H9 (cell line): ENCODE measurements around the gene TXNRD1. TPM values are rescaled to one million over a fixed set of nuclear protein-coding genes. Genes with fewer than 3 reads are reported as not detected.

Experiments
- DNase-seq: peaks from one replicate; pipeline ENCODE4 v3.0.0-alpha.2; 2017
- H2AFZ ChIP-seq: one replicate; pipeline ENCODE4 v1.6.1; 2013; ENCODE audit warnings: mild to moderate bottlenecking, low read length, control low read depth, moderate library complexity
- H2AK5ac ChIP-seq: 2 replicates; pipeline ENCODE4 v1.6.1; 2013; ENCODE audit warnings: low read length, control low read depth, mixed read lengths; ENCODE audit not compliant: insufficient read length
- H2BK120ac ChIP-seq: one replicate; pipeline ENCODE4 v1.6.1; 2013; ENCODE audit warnings: low read depth, mild to moderate bottlenecking, low read length, control low read depth, inconsistent platforms; ENCODE audit not compliant: poor library complexity, severe bottlenecking
- H2BK12ac ChIP-seq: 2 replicates; pipeline ENCODE4 v1.6.1; 2013; ENCODE audit warnings: low read length, control low read depth, mixed read lengths, low read depth; ENCODE audit not compliant: insufficient read length
- H2BK15ac ChIP-seq: 2 replicates; pipeline ENCODE4 v1.6.1; 2013; ENCODE audit warnings: low read depth, low read length, control low read depth
- H2BK20ac ChIP-seq: one replicate; pipeline ENCODE4 v1.6.1; 2013; ENCODE audit warnings: low read depth, mild to moderate bottlenecking, low read length, control low read depth, inconsistent platforms; ENCODE audit not compliant: poor library complexity, severe bottlenecking
- H2BK5ac ChIP-seq: 2 replicates; pipeline ENCODE4 v1.6.1; 2013; ENCODE audit warnings: low read length, control low read depth, mixed read lengths; ENCODE audit not compliant: insufficient read length
- H3K14ac ChIP-seq: 2 replicates; pipeline ENCODE4 v1.6.1; 2013; ENCODE audit warnings: low read length, control low read depth; ENCODE audit not compliant: insufficient read depth
- H3K18ac ChIP-seq: 2 replicates; pipeline ENCODE4 v1.6.1; 2013; ENCODE audit warnings: low read depth, mild to moderate bottlenecking, mixed read lengths, low read length, control low read depth; ENCODE audit not compliant: insufficient read length
- H3K23ac ChIP-seq: 2 replicates; pipeline ENCODE4 v1.6.1; 2013; ENCODE audit warnings: low read length, control low read depth, mixed read lengths, low read depth; ENCODE audit not compliant: insufficient read length
- H3K23me2 ChIP-seq: 2 replicates; pipeline ENCODE4 v1.6.1; 2013; ENCODE audit warnings: low read depth, mild to moderate bottlenecking, mixed read lengths, low read length, control low read depth; ENCODE audit not compliant: insufficient read length, poor library complexity, severe bottlenecking
- H3K27ac ChIP-seq: 2 replicates; pipeline ENCODE4 v1.5.1; 2013; ENCODE audit warnings: low read length, control low read depth, mixed read lengths, low read depth; ENCODE audit not compliant: insufficient read length
- H3K27me3 ChIP-seq: 2 replicates; pipeline ENCODE4 v1.6.1; 2013; ENCODE audit warnings: low read length, control low read depth, inconsistent platforms; ENCODE audit not compliant: insufficient read depth
- H3K4ac ChIP-seq: 2 replicates; pipeline ENCODE4 v1.6.1; 2013; ENCODE audit warnings: low read depth, mild to moderate bottlenecking, control low read depth, inconsistent platforms, low read length, moderate library complexity
- H3K4me1 ChIP-seq: 2 replicates; pipeline ENCODE4 v1.6.1; 2013; ENCODE audit warnings: low read length, control low read depth, inconsistent platforms; ENCODE audit not compliant: insufficient read depth
- H3K4me2 ChIP-seq: 2 replicates; pipeline ENCODE4 v1.6.1; 2013; ENCODE audit warnings: low read length, control low read depth, mixed read lengths; ENCODE audit not compliant: insufficient read length, insufficient read depth
- H3K56ac ChIP-seq: 2 replicates; pipeline ENCODE4 v1.6.1; 2013; ENCODE audit warnings: low read depth, mild to moderate bottlenecking, mixed read lengths, low read length, control low read depth; ENCODE audit not compliant: insufficient read length
- H3K79me1 ChIP-seq: 2 replicates; pipeline ENCODE4 v1.6.1; 2013; ENCODE audit warnings: low read depth, mild to moderate bottlenecking, moderate library complexity, low read length, control low read depth, inconsistent platforms; ENCODE audit not compliant: insufficient read depth, poor library complexity, severe bottlenecking
- H3K79me2 ChIP-seq: 2 replicates; pipeline ENCODE4 v1.6.1; 2013; ENCODE audit warnings: low read length, control low read depth, inconsistent platforms; ENCODE audit not compliant: insufficient read depth
- H3K9ac ChIP-seq: 2 replicates; pipeline ENCODE4 v1.6.1; 2013; ENCODE audit warnings: low read length, control low read depth, mixed read lengths; ENCODE audit not compliant: insufficient read length; ENCODE audit errors: extremely low read depth
- H3K9me3 ChIP-seq: one replicate; pipeline ENCODE4 v1.6.1; 2013; ENCODE audit warnings: low read depth, low read length, inconsistent platforms; ENCODE audit not compliant: control insufficient read depth
- H3T11ph ChIP-seq: one replicate; pipeline ENCODE4 v1.6.1; 2013; ENCODE audit warnings: mild to moderate bottlenecking, low read length, control low read depth, inconsistent platforms
- H4K20me1 ChIP-seq: one replicate; pipeline ENCODE4 v1.6.1; 2013; ENCODE audit not compliant: control insufficient read depth, insufficient read length, insufficient read depth
- H4K5ac ChIP-seq: 2 replicates; pipeline ENCODE4 v1.6.1; 2013; ENCODE audit warnings: low read depth, mild to moderate bottlenecking, mixed read lengths, low read length, control low read depth; ENCODE audit not compliant: insufficient read length
- H4K8ac ChIP-seq: replicated peaks from 2 replicates; pipeline ENCODE4 v1.6.1; 2013; ENCODE audit warnings: low read length, control low read depth, mixed read lengths, low read depth; ENCODE audit not compliant: insufficient read length
- H4K91ac ChIP-seq: 2 replicates; pipeline ENCODE4 v1.6.1; 2013; ENCODE audit warnings: low read depth, mild to moderate bottlenecking, moderate library complexity, mixed read lengths, low read length, control low read depth; ENCODE audit not compliant: insufficient read length
- H3K27ac Mint-ChIP-seq, 3 experiments: 2 replicates in 2 of 3; 3 replicates in 1 of 3; pipeline ENCODE4 v1.8.0; 2020 to 2021; ENCODE audit warnings: mixed read lengths in 3 of 3, mild to moderate bottlenecking in 1 of 3, moderate library complexity in 1 of 3
- H3K27me3 Mint-ChIP-seq: 2 replicates; pipeline ENCODE4 v1.8.0; 2021; ENCODE audit warnings: low read depth, mild to moderate bottlenecking, moderate library complexity, mixed read lengths
- H3K36me3 Mint-ChIP-seq, 3 experiments: 2 replicates in 2 of 3; 3 replicates in 1 of 3; pipeline ENCODE4 v1.8.0; 2020 to 2021; ENCODE audit warnings: low read depth in 3 of 3, mixed read lengths in 3 of 3; ENCODE audit not compliant: insufficient read depth in 1 of 3
- H3K4me1 Mint-ChIP-seq, 2 experiments: 2 replicates each; pipeline ENCODE4 v1.8.0; 2020; ENCODE audit warnings: mixed read lengths in 2 of 2
- H3K4me3 Mint-ChIP-seq, 2 experiments: 2 replicates in 1 of 2; 3 replicates in 1 of 2; pipeline ENCODE4 v1.8.0; 2020 to 2021; ENCODE audit warnings: mild to moderate bottlenecking in 2 of 2, mixed read lengths in 2 of 2, moderate library complexity in 1 of 2
- H3K9me3 Mint-ChIP-seq, 2 experiments: 2 replicates in 1 of 2; 3 replicates in 1 of 2; pipeline ENCODE4 v1.8.0; 2020; ENCODE audit warnings: mild to moderate bottlenecking in 2 of 2, mixed read lengths in 2 of 2, moderate library complexity in 1 of 2
- WGBS: extraction: QIAGEN DNeasy Blood & Tissue Kit; methylation state at CpG from one replicate; pipeline ENCODE4 v1.1.7; 2013; ENCODE audit warnings: missing lambda C conversion rate, low lambda C conversion rate, mixed read lengths; ENCODE audit not compliant: insufficient read length; ENCODE audit errors: extremely low coverage; 5-methylcytosine and 5-hydroxymethylcytosine counted together
- total RNA-seq: library from RNA; stranded (reverse); gene quantifications from 2 replicates; pipeline ENCODE4 v1.2.1, GENCODE V29; 2021
- TF ChIP-seq, protein P1 (sequence below): fragments of 200-600 bp; sonication (generic); conservative IDR thresholded peaks from 3 replicates; pipeline ENCODE4 v1.8.0; 2021; ENCODE audit warnings: antibody characterized with exemption, mild to moderate bottlenecking

TXNRD1 gene
- total RNA-seq, 1 experiment from 2014 or later = 100 TPM

DNA sequence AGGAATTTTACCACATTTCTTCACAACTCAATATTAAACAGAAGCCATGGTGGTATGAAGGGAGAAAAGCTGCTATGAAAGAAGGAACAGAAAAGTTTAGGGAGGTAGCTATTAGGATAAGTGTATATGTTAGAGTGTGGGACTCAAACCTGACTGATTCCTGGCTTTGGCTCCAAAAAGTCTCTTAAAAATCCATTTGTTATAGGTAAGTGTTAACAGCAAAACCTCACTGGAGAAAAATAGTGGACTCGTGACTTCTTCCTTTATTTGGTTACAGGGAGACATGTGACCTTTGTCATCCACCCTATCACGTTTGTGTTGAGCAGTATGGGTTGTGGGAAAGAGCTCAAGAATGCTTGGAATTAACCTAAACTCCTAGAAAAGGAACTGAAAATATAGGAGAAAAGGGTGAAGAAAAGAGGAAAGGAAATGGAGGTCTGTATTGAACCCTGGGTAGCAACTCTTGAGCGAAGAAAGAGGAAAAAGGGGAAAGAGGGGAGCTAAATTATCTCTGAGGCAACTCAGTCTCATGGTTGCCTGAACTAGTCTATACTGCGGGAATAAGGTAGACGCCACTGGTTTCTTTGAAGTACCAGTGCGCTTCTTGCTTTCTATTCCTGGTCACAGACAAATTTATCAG, 84.4 kb downstream of the TXNRD1 start:
- no peak overlapping the region for H3K56ac ChIP-seq
- peaks cover 3% of the 10 kb centered on the region for H3K23me2 ChIP-seq
- H3K9me3 ChIP-seq = no peaks in the 10 kb centered on the region
- H2BK20ac ChIP-seq = no peak overlapping the region
- no peak overlapping the region for H2BK12ac ChIP-seq
- no peak overlapping the region for H2AFZ ChIP-seq
- no CpG with 5 or more reads among the region's 6 CpGs for WGBS
- no peak overlapping the region for H3K4ac ChIP-seq
- H3K4me1 Mint-ChIP-seq = peaks cover 31 to 35% of the 10 kb centered on the region in 2 experiments
- H3K79me2 ChIP-seq = peaks cover 20% of the 10 kb centered on the region
- H3T11ph ChIP-seq = no peak overlapping the region
- H2BK5ac ChIP-seq = no peak overlapping the region
- H3K27ac Mint-ChIP-seq = peak overlapping the region in 2 of 3 experiments; percentile 7 to 26; a peak in 2 of 7 replicates
- no peaks in the 10 kb centered on the region for H3K27me3 Mint-ChIP-seq
- no peak overlapping the region for H3K14ac ChIP-seq
- H4K91ac ChIP-seq = no peak overlapping the region
- H3K79me1 ChIP-seq = peaks cover 6% of the 10 kb centered on the region
- no peaks in the 10 kb centered on the region for H4K20me1 ChIP-seq
- DNase-seq = no peak
- H3K23ac ChIP-seq = no peak overlapping the region
- no peak overlapping the region for H2BK120ac ChIP-seq
- no peak overlapping the region for H3K4me2 ChIP-seq
- H4K5ac ChIP-seq = no peak overlapping the region
- H3K18ac ChIP-seq = no peak overlapping the region
- no peaks in the 10 kb centered on the region for H3K9me3 Mint-ChIP-seq
- H3K27ac ChIP-seq = no peak overlapping the region
- no peak overlapping the region for H3K9ac ChIP-seq
- no peaks in the 10 kb centered on the region for H3K27me3 ChIP-seq
- H3K4me3 Mint-ChIP-seq = no peak overlapping the region
- H3K4me1 ChIP-seq = no peaks in the 10 kb centered on the region
- H4K8ac ChIP-seq = no peak overlapping the region
- H3K36me3 Mint-ChIP-seq = peaks cover 33 to 48% (median 41%) of the 10 kb centered on the region in 3 experiments; a peak in 6 of 7 replicates
- no peak overlapping the region for H2BK15ac ChIP-seq
- TF ChIP-seq, protein P1, sequence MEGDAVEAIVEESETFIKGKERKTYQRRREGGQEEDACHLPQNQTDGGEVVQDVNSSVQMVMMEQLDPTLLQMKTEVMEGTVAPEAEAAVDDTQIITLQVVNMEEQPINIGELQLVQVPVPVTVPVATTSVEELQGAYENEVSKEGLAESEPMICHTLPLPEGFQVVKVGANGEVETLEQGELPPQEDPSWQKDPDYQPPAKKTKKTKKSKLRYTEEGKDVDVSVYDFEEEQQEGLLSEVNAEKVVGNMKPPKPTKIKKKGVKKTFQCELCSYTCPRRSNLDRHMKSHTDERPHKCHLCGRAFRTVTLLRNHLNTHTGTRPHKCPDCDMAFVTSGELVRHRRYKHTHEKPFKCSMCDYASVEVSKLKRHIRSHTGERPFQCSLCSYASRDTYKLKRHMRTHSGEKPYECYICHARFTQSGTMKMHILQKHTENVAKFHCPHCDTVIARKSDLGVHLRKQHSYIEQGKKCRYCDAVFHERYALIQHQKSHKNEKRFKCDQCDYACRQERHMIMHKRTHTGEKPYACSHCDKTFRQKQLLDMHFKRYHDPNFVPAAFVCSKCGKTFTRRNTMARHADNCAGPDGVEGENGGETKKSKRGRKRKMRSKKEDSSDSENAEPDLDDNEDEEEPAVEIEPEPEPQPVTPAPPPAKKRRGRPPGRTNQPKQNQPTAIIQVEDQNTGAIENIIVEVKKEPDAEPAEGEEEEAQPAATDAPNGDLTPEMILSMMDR = no peak
- H2AK5ac ChIP-seq = no peak overlapping the region
